GM20431 (cell line): ENCODE data around the gene CTAG1B.
"Not testable (repeated sequence)": the region's sequence is repeated elsewhere in the genome, so short reads cannot be mapped to it uniquely, and the experiment has no call there.

Source experiments
- in situ Hi-C: fragments of 300-500 bp; cut with MseI, MboI; formaldehyde crosslinking; loops from one replicate; pipeline ENCODE4 v1.15.0; 2020; ENCODE audit warnings: low sequenced_read_pairs; ENCODE audit not compliant: unreplicated experiment

Gene CTAG1B

GRCh38 chrX:154630949-154631348 is 11.9 kb upstream of the CTAG1B start:
- in situ Hi-C loops: not testable (repeated sequence)

- in situ Hi-C loops: not testable (repeated sequence)
These were observed 9.9 kb upstream of the CTAG1B start for GRCh38 chrX:154628960-154629359.

GRCh38 chrX:154620767-154621414 is 1.8 kb upstream of the CTAG1B start:
- in situ Hi-C loops: not testable (repeated sequence)

GRCh38 chrX:154613586-154613985 is 5.5 kb downstream of the CTAG1B start:
- in situ Hi-C loops: not testable (repeated sequence)

DNA sequence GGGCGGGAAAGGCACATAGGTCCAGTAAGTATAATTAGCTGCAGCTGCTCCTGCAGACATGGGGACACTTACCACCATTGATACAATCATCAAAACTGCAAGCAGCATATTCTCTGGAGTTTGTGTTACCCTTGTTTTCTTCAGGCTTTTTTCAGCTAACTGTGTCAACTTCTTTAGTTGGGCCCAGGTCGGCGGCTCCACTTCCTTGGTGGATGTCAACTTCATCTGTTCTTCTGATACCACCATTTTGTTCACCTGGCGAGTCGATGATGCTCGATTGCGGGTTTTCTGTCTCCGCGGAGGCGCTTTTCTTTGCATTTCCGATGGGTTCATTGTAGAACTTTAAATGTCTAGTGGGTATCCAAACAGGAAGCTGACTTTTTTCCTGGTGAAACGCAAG is 7.9 kb downstream of the CTAG1B start:
- in situ Hi-C loops: not testable (repeated sequence)

DNA sequence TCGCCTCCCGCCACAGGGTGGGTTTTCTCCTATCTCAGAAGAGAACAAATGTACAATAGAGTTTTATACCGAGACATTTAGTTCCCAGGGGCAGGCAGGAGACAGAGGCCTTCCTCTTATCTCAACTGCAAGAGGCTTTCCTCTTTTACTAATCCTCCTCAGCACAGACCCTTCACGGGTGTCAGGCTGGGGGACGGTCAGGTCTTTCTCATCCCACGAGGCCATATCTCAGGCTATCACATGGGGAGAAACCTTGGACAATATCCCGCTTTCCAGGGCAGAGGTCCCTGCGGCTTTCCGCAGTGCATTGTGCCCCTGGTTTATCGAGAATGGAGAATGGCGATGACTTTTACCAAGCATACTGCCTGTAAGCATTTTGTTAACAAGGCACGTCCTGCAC is 10.3 kb downstream of the CTAG1B start:
- in situ Hi-C loops: not testable (repeated sequence)

DNA sequence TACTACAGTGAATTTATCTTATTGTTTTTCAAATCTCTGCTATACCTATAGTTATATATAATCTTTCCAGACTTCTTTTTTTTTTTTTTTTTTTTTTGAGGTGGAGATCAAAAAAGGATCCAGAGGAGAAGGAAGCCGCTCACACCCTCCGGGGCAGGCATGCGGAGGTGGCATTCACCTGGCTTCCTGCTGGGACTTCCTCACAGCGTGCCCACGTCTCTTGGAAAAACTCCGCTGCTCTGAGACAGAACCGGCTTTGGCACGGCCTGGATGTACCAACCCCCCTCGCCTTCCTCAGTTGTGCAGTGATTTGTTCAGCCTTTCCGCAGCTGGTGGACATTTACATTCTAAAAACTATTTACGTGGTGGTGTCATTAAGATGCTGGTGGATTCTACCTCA is 11.1 kb downstream of the CTAG1B start:
- in situ Hi-C loops: not testable (repeated sequence)

DNA sequence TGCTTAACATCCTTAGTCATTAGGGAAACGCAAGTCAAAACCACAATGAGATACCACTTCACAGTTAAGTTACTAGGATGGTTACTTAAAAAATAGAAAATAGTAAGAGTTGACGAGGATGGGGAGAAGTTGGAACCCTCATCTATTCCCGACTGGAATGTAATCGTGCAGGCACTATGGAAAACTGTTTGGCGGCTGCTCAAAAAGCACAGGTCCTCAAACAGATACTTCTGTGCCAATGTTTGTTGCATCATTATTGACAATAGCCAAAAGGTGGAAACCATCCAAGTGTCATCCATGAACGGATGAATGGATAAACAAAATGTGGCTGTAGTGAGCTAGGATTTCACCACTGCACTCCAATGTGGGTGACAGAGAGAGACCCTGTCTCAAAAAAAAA is 11.7 kb downstream of the CTAG1B start:
- in situ Hi-C loops: no loop called here

DNA sequence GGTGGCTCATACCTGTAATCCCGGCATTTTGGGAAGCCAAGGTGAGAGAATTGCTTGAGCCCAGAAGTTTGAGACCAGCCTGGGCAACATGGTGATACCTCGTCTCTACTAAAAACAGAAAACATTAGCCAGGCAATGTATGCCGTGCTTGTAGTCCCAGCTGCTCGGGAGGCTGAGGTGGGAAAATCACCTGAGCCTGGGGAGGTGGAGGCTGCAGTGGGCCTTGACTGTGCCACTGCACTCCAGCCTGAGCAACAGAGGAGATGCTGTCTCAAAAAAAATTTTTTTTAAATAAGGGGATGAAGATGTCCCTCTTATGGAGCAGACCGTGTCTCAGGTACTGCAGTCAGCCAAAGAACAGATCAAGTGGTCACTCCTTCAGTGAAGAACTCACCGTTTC is 13.5 kb downstream of the CTAG1B start:
- in situ Hi-C loops: no loop called here

- in situ Hi-C loops: no loop called here
These were observed 15.3 kb downstream of the CTAG1B start for GRCh38 chrX:154603438-154604430.

- in situ Hi-C loops: no loop called here
These were observed 16.2 kb downstream of the CTAG1B start for GRCh38 chrX:154602766-154603437.

- in situ Hi-C loops: no loop called here
These were observed 16.9 kb downstream of the CTAG1B start for GRCh38 chrX:154602226-154602625.

DNA sequence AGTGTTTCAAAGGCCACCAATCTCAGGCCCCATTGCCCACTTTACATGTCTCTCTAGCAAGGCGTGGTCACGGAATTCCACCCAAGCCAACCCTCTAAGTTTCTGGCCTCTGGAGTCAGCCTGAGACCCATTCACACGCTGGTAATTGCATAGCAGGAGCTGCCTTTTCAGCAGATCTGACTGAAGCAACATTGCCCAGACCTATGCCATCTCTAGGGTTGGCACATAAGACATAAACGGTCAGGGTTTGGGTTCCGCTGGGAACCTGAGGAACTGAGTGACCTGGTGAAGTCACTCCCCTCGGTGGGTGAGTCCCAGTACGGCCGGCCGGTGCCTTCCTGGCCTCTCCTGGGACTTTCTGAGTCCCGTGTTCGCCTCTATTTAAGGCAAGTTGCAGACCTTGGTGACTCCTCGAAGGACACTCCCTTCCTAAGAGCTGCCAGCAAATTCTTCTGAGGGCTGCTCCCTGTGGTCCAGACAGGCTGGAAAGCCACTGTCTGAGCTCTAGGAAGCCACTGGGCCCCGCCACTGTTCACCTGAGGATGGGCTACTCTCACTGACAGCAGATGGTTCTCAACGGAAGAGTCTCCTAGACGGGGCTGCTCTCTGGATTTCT is 18.2 kb downstream of the CTAG1B start:
- in situ Hi-C loops: no loop called here

DNA sequence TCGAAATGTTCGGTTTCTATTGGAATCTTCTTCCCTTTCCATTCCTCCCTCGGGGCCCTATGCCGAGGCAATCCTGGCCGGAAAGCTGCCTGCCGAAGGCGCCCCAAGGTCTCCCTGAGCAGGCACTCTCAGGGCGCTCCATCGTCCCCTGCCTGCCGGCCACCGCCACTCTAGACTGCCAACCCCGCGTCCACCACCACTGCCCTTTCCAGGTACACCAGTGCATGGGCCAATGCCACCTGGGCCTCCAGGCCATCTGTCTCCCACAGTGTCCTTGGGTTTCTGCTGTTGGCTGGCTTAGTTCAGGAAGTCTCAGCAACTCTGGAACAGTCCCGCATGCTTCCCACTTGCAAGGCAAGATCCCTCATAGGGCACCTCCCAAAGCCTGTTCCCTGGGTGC is 19.6 kb downstream of the CTAG1B start:
- in situ Hi-C loops: no loop called here

DNA sequence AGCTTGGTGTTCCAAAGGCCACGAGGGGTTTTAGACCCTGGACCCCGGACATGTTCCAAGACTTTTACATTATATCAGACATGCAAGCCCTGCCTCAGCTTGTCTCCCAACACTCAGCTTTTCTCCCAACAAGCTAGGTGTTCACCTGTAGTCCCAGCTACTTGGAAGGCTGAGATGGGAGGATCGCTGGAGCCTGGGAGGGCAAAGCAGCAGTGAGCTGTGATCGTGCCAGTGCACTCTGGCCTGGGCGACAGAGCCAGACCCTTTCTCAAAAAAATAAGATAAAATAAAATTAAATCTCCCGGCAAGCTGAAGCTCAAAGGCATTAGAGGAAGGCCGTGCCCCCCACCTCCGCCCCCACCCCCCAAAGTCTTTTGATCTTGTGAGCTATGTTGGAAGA is 20.4 kb downstream of the CTAG1B start:
- in situ Hi-C loops: no loop called here

GRCh38 chrX:154597221-154597620 is 21.9 kb downstream of the CTAG1B start:
- in situ Hi-C loops: no loop called here

- in situ Hi-C loops: no loop called here
These were observed 22.7 kb downstream of the CTAG1B start for GRCh38 chrX:154596290-154596929.

GRCh38 chrX:154595559-154596249 is 23.4 kb downstream of the CTAG1B start:
- in situ Hi-C loops: no loop called here

DNA sequence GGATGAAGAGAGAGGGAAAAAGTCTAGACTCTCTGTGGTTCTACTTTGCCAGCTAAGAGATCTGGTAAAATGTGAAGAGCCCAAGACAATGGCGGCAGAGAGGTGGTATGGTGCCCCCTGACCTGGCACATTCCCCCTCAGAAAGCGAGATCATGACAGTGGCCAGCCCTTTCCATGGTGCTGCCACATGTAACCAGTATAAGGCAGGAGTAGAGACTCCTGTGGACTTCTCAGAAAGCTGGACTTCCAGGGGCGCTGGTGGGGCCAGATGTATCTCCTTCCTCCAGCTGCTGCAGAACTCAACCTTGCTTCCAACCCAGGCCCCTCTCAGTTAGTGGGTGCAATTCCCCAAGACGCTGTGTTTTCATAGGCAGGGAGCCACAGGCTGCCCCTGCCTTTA is 24.6 kb downstream of the CTAG1B start:
- in situ Hi-C loops: no loop called here
